ENCODE data around the gene VSNL1. TPM values are rescaled to one million over a fixed set of nuclear protein-coding genes. Genes with fewer than 3 reads are reported as not detected.

Gene VSNL1
- not detected for polyA plus RNA-seq (2012; ENCODE audit: insufficient read depth, insufficient read length)

- H3K4me3 ChIP-seq (ENCODE audit: low read length) = no peak within 1 kb of the TSS
- no peak for DNase-seq (ENCODE audit: low read depth, low spot score)
These were observed at the start of gene VSNL1 for GRCh38 chr2:17540093-17540812. VSNL1 (plus strand) TSS chr2:17540696; CDS start chr2:17592075, 51,379 bp downstream.

GRCh38 chr2:17495590-17495989, 44.9 kb upstream of the VSNL1 start:
- H3K4me3 ChIP-seq (ENCODE audit: low read length) = no peak overlapping the region
- DNase-seq (ENCODE audit: low read depth, low spot score) = no peak

GRCh38 chr2:17497718-17498117, 42.8 kb upstream of the VSNL1 start:
- no peak for DNase-seq (ENCODE audit: low read depth, low spot score)
- no peak overlapping the region for H3K4me3 ChIP-seq (ENCODE audit: low read length)

GRCh38 chr2:17506736-17507616, 33.5 kb upstream of the VSNL1 start:
- DNase-seq (ENCODE audit: low read depth, low spot score) = no peak
- H3K4me3 ChIP-seq (ENCODE audit: low read length) = no peak overlapping the region

GRCh38 chr2:17515652-17516051, 24.8 kb upstream of the VSNL1 start:
- no peak overlapping the region for H3K4me3 ChIP-seq (ENCODE audit: low read length)
- DNase-seq (ENCODE audit: low read depth, low spot score) = no peak

GRCh38 chr2:17517481-17518211, 22.9 kb upstream of the VSNL1 start:
- H3K4me3 ChIP-seq (ENCODE audit: low read length) = no peak overlapping the region
- DNase-seq (ENCODE audit: low read depth, low spot score) = no peak

- DNase-seq (ENCODE audit: low read depth, low spot score) = no peak
- H3K4me3 ChIP-seq (ENCODE audit: low read length) = no peak within 1 kb of the TSS
These were observed 22.0 kb upstream of the VSNL1 start, which contains the start of gene RAD51AP2 for GRCh38 chr2:17518212-17519154. RAD51AP2 (minus strand) TSS chr2:17518440; CDS start chr2:17518415, 25 bp downstream.

- no peak for DNase-seq (ENCODE audit: low read depth, low spot score)
- no peak overlapping the region for H3K4me3 ChIP-seq (ENCODE audit: low read length)
These were observed 21.0 kb upstream of the VSNL1 start for GRCh38 chr2:17519486-17519885.

GRCh38 chr2:17520761-17521160, 19.7 kb upstream of the VSNL1 start:
- no peak overlapping the region for H3K4me3 ChIP-seq (ENCODE audit: low read length)
- no peak for DNase-seq (ENCODE audit: low read depth, low spot score)

GRCh38 chr2:17521621-17522020, 18.9 kb upstream of the VSNL1 start:
- DNase-seq (ENCODE audit: low read depth, low spot score) = no peak
- no peak overlapping the region for H3K4me3 ChIP-seq (ENCODE audit: low read length)

GRCh38 chr2:17522303-17522702, 18.2 kb upstream of the VSNL1 start:
- DNase-seq (ENCODE audit: low read depth, low spot score) = no peak
- H3K4me3 ChIP-seq (ENCODE audit: low read length) = no peak overlapping the region

- DNase-seq (ENCODE audit: low read depth, low spot score) = no peak
- no peak overlapping the region for H3K4me3 ChIP-seq (ENCODE audit: low read length)
These were observed 10.7 kb upstream of the VSNL1 start for GRCh38 chr2:17529771-17530170.

- no peak for DNase-seq (ENCODE audit: low read depth, low spot score)
- no peak overlapping the region for H3K4me3 ChIP-seq (ENCODE audit: low read length)
These were observed 7.0 kb upstream of the VSNL1 start for GRCh38 chr2:17533546-17533945.

- DNase-seq (ENCODE audit: low read depth, low spot score) = no peak
- no peak overlapping the region for H3K4me3 ChIP-seq (ENCODE audit: low read length)
These were observed 4.1 kb upstream of the VSNL1 start for GRCh38 chr2:17536416-17536815.

- H3K4me3 ChIP-seq (ENCODE audit: low read length) = no peak overlapping the region
- no peak for DNase-seq (ENCODE audit: low read depth, low spot score)
These were observed 2.3 kb upstream of the VSNL1 start for GRCh38 chr2:17538022-17538843.

- DNase-seq (ENCODE audit: low read depth, low spot score) = no peak
- no peak overlapping the region for H3K4me3 ChIP-seq (ENCODE audit: low read length)
These were observed 1.5 kb upstream of the VSNL1 start for GRCh38 chr2:17538844-17539554.

GRCh38 chr2:17539611-17540092, 844 bp upstream of the VSNL1 start:
- no peak for DNase-seq (ENCODE audit: low read depth, low spot score)
- no peak overlapping the region for H3K4me3 ChIP-seq (ENCODE audit: low read length)

Data from Jurkat, Clone E6-1 (cell line).